ENCODE results near the gene DNAJB2. TPM values are rescaled to one million over a fixed set of nuclear protein-coding genes. Genes with fewer than 3 reads are reported as not detected.

Gene DNAJB2
- total RNA-seq, 2 donors from 2014 or later: 65.8 to 71.1 TPM

- intact Hi-C loops (cut with DNase I): no loop called here
- Histone ChIP-seq H3K4me1 (no peaks in the 10 kb centered on the region), H3K9ac (ENCODE audit: low read depth in 2 of 2, low read length in 2 of 2) (no peak within 1 kb of the TSS), H3K27ac (no peak within 1 kb of the TSS), H3K27me3 (peaks cover 15% of the 10 kb centered on the region), H3K36me3 (no peaks in the 10 kb centered on the region), H3K4me3 (no peak within 1 kb of the TSS), H3K9me3 (no peaks in the 10 kb centered on the region)
- no peak for DNase-seq
- no peak for TF ChIP-seq CTCF (IDR thresholded peaks at IDR 0.05)
These were observed 53.4 kb downstream of the DNAJB2 start, which contains the start of gene RESP18 for GRCh38 chr2:219332542-219332941. RESP18 (minus strand) TSS chr2:219332744.

DNA sequence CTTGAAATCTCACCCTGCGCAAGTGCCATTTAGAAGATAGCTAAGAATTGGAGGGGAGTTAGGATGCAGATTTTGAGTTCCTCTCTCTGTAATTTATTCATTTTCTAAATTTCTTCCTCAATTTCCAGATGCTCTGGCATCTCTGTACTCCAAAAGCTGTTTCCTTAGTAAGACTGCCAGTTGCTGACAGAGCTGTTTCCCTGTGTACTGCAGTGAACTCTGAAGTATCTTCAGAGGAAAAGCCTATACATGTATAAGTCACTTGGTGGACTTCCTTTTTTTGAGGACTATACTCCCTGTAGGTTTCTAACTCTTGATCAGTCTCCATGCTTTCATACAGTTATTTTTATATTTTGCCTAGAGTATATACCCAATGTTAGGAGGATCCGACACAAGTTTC, 54.9 kb downstream of the DNAJB2 start:
- intact Hi-C loops (cut with DNase I): no loop called here

GRCh38 chr2:219335373-219335786, 56.2 kb downstream of the DNAJB2 start:
- no peak for TF ChIP-seq CTCF (IDR thresholded peaks at IDR 0.05)
- H3K27me3 ChIP-seq: peaks cover 15% of the 10 kb centered on the region

More for the DNA sequence above, 54.9 kb downstream of the DNAJB2 start:
- TF ChIP-seq CTCF (IDR thresholded peaks at IDR 0.05): no peak
- no peak overlapping the region for H3K9ac ChIP-seq (ENCODE audit: low read depth in 2 of 2, low read length in 2 of 2)
- no peaks in the 10 kb centered on the region for H3K36me3 ChIP-seq
- H3K9me3 ChIP-seq: no peaks in the 10 kb centered on the region
- peaks cover 15% of the 10 kb centered on the region for H3K27me3 ChIP-seq
- H3K4me3 ChIP-seq: no peak overlapping the region
- no peak overlapping the region for H3K27ac ChIP-seq
- DNase-seq: no peak
- H3K4me1 ChIP-seq: no peaks in the 10 kb centered on the region

More at GRCh38 chr2:219335373-219335786, 56.2 kb downstream of the DNAJB2 start:
- Histone ChIP-seq H3K36me3 (no peaks in the 10 kb centered on the region), H3K9me3 (no peaks in the 10 kb centered on the region), H3K27ac (no peak overlapping the region), H3K4me1 (no peaks in the 10 kb centered on the region), H3K4me3 (no peak overlapping the region), H3K9ac (ENCODE audit: low read depth in 2 of 2, low read length in 2 of 2) (no peak overlapping the region)
- intact Hi-C loops (cut with DNase I): no loop called here
- no peak for DNase-seq

Small RNA genes lying within 50 kb of the gene (microRNA-seq; reads per million reads assigned to microRNA genes)
- gene MIR153-1: not detected

Other genes with a start within 250 kb of the DNAJB2 start
- 1 to 10 TPM in 1 of 2 donors, under 1 TPM in 1; 0.05 to 1.6 TPM for gene CFAP65, start 237.8 kb upstream of the DNAJB2 start, total RNA-seq
- 100 to 1,000 TPM in 1 of 2 donors, 10 to 100 TPM in 1; 82.2 to 103 TPM for gene IHH, start 218.4 kb upstream of the DNAJB2 start, total RNA-seq
- 10 to 100 TPM; 30.7 to 51.1 TPM for gene NHEJ1, start 118.6 kb upstream of the DNAJB2 start, total RNA-seq
- gene SLC23A3, start 109.3 kb upstream of the DNAJB2 start, total RNA-seq: 10 to 100 TPM in 1 of 2 donors, 1 to 10 TPM in 1; 4.7 to 13.8 TPM
- 10 to 100 TPM; 80.7 to 98.2 TPM for gene CNPPD1, start 102.4 kb upstream of the DNAJB2 start, total RNA-seq
- gene RETREG2, start 101.1 kb upstream of the DNAJB2 start, total RNA-seq: 100 to 1,000 TPM in 1 of 2 donors, 10 to 100 TPM in 1; 94.4 to 116 TPM
- 10 to 100 TPM; 65.5 to 74.6 TPM for gene ZFAND2B, start 72.6 kb upstream of the DNAJB2 start, total RNA-seq
- 10 to 100 TPM; 16.9 to 27.1 TPM for gene ABCB6, start 60.4 kb upstream of the DNAJB2 start, total RNA-seq
- 10 to 100 TPM; 56.4 to 63.8 TPM for gene ATG9A, start 49.7 kb upstream of the DNAJB2 start, total RNA-seq
- gene ANKZF1, start 49.6 kb upstream of the DNAJB2 start, total RNA-seq: 10 to 100 TPM; 56.7 to 67.1 TPM
- gene GLB1L, start 33.9 kb upstream of the DNAJB2 start, total RNA-seq: 1 to 10 TPM; 2.1 to 2.5 TPM
- gene STK16, start 33.9 kb upstream of the DNAJB2 start, total RNA-seq: 10 to 100 TPM; 30.1 to 35.8 TPM
- gene TUBA4B, start 26.1 kb upstream of the DNAJB2 start, total RNA-seq: not detected
- gene TUBA4A, start 25.4 kb upstream of the DNAJB2 start, total RNA-seq: 100 to 1,000 TPM in 1 of 2 donors, 10 to 100 TPM in 1; 68.4 to 149 TPM
- 1 to 10 TPM; 1.9 to 2.0 TPM for gene PTPRN, start 30.0 kb downstream of the DNAJB2 start, total RNA-seq
- not detected for gene RESP18, start 53.4 kb downstream of the DNAJB2 start, total RNA-seq
- 10 to 100 TPM; 96.1 to 96.7 TPM for gene DNPEP, start 108.5 kb downstream of the DNAJB2 start, total RNA-seq
- 100 to 1,000 TPM in 1 of 2 donors, 10 to 100 TPM in 1; 24.0 to 917 TPM for gene DES, start 139.0 kb downstream of the DNAJB2 start, total RNA-seq
- 10 to 100 TPM in 1 of 2 donors, 1 to 10 TPM in 1; 6.2 to 19.3 TPM for gene SPEG, start 155.5 kb downstream of the DNAJB2 start, total RNA-seq
- gene GMPPA, start 219.5 kb downstream of the DNAJB2 start, total RNA-seq: 10 to 100 TPM; 49.7 to 86.1 TPM
- under 1 TPM in 1 of 2 donors, not detected in 1; 0.12 TPM for gene ASIC4, start 235.1 kb downstream of the DNAJB2 start, total RNA-seq

Measured in colonic mucosa (tissue), 4 donors.